ENCODE results near the gene GSTM3.

GSTM3 gene

DNA sequence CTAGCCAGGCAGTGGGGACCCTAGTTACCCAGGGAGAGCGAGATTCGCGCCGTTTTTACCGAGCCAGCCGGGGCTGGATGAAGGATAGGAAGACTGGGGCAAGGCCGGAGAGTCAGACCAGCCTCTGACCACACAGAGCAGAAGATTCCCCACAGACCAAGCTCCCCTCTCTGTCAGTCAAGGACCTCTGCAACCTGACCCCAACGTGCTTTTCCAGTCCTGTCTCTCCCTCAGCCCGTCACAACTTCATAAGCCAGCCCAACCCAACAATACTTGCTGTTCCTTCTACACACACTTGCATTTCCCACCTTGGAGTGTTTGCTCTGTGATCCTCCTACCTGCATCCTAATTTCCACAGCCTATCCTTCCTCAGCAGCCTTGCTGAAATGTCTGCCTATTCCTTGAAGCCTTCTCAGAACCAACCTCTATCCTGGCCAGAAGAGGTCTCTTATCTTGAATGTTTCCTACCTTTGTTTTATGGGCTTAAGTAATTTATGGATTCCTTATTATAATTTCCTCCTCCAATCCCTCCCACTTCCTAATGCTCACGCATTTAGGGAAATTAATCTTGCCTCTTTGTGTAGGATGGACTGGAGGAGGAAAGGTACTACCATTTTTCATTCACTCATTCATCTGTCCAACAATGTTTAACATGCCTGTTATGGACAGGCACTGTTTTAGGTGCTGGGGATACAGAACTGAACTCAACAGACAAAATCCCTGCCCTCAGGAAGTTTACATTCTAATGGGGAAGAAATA lies at the start of gene GSTM3:
Gene GSTM3 (minus strand): TSS at position 424 of the 759 bp plus-strand sequence. CDS start 751 bp downstream, outside the sequence.
- peak; percentile 24 for DNase-seq

DNA sequence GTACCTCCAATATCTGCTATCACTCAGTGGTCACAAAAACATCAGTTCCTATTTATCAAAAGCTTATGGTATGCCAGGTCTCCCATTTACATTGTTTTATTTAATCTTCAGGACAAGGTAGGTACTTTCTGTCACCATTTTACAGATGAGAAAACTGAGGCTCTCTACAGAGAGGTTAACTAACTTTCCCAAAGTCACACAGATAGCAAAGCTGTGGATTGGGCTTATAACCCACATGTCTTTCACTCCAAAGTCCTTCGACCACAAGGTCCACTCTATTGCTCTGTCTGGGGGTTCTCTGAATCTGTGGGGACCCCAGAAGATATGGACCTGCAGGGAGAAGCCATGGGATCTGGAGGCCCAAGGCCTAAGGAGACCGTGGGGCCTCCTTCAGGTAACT lies 49.5 kb upstream of the GSTM3 start:
- no peak for DNase-seq

DNA sequence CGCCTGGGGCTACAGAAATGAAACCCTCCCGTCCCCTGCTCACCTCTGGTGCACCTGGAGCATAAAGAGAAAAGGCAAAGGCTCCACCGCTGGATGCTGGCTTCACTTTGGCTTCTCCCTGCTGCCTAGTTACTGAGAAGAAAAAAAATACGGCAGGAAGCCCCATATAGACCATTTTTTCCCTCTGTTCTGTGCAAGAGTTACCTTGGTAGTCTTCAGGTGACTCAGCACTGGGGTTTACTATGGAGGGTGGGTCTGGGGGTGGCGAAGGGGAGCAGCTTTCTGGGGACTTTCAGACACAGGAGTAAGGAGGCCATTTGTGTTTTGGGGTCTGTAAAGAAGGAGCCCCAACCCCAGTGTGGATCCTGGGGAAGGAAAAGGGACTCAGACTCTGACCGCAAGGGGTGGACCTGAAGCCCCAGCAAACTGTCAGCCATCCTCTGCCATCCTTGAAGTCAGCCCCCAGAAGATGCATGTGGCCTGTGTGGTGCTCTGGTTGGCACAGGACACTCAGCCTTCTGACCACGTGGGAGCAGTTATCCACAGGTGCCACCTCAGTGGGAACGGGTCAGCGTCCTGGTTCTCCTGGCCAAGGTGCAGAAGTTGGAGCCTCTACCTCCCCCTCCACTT lies 48.8 kb upstream of the GSTM3 start:
- no peak for DNase-seq

DNA sequence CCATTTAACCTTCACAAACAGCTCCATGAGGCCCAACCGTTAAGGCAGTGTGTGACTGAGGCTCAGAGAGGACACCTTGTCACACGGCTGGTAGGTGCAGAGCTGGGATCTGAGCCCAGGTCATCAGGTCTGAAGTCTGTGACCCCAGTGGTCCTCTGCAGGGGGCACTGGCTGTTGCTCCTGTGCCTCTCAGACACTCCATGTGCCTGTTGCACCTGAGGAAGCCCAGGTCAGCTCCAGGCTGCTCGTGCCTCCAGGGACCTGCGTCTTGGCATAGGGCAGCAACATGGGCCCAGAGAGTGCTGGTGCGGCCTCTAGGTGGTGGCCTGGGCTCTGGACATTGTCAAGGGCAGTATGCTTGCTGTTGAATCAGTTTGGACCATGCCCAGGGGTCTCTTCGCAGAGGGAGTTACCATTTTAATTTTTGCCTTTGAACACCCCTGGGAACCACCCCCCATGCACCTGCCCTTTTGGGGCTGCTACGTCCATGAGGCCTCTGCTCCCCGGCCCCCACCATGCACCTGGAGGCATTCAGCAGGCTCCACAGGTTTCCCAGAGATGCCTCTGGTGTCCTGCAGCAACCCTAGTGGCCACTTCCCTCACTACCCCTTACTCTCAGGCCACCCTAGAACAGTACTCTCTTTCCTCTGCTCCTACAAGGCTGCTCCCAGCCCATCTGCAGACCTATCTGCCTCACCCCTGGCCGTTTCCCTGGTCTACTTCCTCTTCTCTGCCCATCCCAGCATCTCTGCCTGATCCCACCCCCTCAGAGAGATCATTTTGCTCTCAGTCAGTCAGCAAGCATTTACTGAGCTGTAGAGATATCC lies 48.1 kb upstream of the GSTM3 start:
- no peak for DNase-seq

DNA sequence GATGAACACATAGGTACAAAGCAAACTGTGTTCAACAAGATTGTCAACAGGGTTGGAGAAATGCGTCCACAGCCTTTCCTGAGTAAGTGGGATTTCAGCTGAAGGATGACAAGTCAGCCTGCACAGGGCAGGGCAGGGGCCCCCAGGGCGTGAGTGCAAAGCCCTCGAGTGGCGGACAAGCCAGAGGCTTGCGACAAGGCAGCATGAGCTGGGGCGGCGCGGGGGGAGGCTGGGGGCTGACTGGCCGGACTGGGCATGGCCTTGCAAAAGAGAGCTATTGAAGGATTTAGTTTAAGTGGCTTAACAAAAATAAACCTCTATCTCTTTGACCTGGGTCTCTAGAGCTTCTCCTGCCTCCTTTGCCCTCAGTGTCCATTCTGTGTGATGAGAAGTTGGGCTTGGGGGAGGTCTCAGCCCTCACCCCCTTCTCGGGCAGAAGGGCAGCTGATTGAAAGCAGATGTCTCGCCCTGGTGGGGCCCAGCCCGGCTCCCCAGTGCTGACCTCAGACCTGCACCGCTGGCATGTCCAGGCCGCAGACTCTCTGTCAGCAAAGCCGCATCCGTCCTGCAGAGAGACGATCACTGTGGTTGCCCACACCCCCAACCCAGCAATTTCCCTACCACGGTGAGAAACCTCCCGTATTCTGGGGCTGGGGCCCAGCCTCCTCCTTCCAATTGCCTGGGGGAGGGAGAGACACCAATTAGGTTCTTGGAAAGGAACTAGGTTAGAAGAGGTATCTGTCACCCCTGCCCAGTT lies 47.2 kb upstream of the GSTM3 start:
- DNase-seq, result no peak

- no peak for DNase-seq
Observed at GRCh38 chr1:109787211-109787844, 46.5 kb upstream of the GSTM3 start.

DNA sequence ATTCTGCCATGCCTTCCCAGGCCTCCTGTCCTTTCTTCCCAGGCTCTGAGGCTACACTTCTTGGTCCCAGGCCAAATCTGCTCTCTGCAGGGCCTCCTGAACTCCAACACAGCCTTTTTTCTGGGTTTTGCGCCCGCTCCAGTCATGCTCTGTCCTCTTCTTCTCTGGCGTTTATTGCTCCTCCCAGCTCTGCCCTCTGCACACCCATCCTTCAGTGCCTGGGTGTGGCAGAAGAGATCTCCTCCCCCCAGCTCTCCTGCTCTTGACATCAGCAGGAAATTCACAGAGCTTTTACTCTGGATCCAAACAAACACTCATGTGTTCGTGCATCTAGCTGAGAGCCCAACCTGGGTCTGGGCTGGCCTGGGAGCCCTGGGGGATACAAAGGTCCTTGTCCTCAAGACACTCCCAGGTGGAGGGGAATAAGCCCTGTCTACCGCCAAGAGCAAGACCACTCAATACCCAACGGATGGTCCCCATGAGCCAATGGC lies 45.7 kb upstream of the GSTM3 start:
- DNase-seq, result no peak

DNA sequence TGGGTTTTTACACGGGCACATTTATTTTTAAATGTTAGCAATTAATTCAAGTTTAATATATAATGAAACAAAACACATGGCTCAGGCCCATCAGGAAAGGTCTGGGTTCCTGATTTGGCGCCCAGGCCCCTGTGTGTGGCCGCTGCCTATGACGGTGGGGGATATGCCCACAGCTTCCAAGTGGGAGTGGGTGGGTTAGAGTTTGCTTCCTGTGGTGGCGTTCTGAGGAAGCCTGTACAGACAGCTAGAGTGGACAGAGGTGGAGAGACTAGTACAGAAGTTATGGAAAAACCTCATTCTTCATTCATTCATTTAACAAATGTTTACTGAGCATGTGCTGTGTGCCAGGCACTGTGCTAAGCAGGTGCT lies 45.3 kb upstream of the GSTM3 start:
- no peak for DNase-seq

GRCh38 chr1:109785446-109786111 lies 44.7 kb upstream of the GSTM3 start:
- no peak for DNase-seq

DNA sequence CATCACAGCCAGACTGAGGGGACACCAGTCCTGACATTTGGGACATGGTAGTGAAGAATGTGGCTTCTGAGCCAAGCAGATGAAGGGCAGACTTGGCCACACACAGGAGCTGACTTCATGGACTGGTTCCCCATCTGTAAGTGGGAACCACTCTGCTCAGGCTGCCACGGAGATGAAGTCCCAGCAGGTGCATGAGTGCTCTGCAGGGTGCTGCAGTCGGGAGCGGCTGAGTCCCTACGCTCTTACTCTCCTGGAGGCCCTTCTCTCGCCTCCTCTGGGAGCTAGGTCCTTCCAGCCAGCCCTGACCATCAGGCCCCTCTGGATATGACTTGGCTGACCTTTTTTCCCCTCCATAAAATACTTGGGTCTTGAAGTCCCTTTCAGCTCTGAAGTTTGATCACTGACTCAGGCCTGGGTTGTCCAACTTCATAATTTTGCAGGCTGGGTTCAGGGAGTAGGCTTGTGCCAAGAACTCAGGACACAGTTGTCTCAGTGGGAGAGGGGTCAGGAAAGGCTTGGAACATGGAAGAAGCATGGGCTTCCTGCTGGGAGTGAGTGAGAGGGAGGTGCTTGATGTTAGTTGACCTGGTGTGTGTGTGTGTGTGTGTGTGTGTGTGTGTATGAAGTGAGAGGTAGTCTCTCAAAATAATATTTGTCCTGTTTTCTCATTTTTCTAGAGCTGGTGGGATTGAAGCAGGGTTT lies 43.9 kb upstream of the GSTM3 start:
- no peak for DNase-seq

DNA sequence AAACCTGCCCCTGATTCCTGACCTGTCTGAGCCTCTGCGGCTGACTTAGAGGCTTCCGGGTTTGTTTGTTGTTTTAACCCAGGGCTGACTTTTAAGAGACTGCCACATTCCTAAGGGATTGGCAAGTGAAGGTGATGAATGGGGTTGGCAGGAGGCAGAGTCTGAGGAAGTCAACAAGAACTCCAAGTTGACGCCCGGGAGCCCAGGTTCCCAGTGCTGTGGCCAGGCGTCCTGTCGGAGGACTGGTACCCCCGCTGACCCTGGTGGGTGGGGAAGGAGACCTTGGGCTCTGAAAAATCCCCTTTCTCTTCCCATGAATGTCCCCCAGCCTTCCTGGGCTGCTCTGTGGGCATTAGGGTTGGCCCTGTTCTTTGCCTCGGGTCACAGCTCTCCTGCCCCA lies 42.6 kb upstream of the GSTM3 start:
- DNase-seq, result no peak

DNA sequence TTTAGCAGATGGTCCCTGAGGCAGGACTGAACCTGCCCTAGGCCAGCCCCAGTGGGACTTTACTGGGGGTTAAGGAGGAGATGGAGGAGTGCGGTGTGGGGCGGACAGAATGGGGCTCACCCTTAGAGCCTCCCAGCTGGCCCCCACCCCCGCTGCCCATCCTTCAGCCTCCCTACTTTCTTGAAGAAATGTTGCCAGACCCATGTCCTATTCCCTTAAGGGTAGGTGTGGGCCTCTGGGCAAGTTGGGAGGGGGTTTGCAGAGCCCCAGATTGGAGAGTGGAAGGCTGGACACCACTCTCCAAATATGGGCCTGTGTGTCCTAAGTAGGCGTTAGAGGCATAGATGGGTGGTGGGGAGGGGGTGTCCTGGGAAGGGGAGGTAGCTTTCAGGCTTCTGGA lies 42.1 kb upstream of the GSTM3 start:
- no peak for DNase-seq

DNA sequence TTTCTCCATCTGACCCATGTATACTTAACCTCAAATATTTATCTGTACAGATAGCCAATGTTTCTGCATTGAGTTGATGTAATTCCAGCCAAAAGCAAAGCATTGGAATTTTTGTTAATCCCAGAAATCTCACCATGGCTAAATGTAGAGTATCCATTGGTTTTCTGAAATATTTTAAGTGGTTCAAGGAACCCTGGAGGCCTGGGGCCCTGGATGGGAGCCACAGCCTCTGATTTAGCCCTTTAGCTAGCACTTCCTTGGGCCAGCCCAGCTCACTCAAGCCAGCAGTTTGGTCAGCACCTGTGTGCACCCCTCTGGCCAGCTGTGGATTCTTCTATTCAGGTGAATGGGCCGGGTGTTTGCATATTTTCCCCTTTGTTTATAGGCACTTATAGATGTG lies 41.7 kb upstream of the GSTM3 start:
- no peak for DNase-seq

DNA sequence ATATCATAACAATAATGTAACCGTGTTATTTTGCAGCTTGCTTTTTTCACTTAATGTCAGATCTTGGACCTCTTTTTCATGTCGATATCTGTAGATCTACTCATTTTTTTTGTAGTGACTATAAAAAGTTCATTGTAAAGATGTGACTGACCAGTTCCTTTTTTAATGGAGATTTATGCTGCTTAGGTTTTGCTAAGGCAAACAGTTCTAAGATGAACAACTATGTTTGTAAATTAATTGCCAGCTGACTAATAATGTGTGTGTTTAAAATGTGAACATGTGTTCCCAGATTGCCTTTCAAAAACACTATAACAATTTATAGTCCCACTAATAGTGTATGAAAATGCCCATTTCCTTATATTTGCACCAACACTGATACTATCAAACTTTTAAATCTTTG lies 41.0 kb upstream of the GSTM3 start:
- no peak for DNase-seq

DNA sequence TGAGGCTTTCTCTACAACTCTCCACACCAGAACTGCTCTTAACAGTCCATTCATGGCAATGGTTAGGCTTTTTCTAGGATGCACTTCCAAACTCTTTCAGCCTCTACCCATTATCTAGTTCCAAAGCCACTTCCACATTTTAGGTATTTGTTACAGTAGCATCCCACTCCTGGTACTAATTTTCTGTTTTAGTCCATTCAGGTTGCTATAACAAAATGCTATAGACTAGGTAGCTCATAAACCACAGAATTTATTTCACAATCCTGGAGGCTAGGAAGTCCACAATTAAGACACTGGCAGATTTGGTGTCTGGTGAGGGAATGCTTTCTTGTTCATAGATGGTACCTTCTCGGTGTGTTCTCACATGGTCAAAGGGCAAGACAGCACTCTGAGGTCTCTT lies 40.1 kb upstream of the GSTM3 start:
- no peak for DNase-seq

DNA sequence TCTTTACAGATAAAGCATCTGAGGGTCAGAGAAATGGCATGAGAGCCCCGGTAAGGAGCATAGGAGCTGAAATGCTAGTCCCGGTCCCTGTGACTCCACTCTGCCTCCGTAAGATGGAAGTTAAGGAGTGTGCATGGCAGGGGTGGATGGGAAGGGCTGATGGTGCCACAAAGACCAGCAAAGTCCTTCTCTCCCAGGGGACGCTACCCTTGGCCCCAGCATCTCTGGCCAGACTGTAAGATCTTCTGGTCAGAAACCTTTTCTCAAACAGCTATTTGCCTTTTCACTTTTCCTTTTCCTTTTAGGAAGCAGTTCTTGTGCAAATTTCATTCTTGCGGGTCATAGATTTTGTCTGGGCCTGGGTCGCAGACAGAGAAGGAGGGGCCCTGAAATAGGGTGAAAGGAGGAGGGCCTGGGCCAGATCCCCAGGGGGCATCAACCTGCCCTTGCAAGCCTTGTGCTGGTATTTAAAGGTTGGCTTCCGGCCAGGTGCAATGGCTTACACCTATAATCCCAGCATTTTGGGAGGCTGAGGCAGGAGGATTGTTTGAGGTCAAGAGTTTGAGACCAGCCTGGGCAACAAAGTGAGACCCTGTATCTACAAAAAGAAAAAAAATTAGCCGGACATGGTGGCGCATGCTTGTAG lies 37.3 kb upstream of the GSTM3 start:
- DNase-seq, result no peak

DNA sequence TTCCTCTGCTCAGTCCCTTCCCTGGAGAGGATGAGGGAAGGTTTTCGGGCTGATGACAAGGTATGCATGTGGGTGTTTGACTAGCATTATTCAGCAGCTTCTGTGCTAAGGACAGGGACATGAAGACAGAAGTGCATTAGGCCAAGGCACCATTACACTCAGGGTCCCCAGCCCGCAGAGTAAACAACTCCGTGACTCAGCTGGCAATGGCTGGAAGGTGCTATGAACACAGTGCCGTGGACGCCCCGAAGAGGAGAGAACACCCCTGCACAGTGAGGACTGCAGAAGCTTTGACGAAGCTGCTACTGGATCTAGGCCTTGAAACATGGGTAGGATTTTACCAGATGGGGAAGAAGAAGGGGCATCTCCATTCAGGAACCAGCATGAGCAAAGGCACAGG lies 36.6 kb upstream of the GSTM3 start:
- DNase-seq, result no peak

DNA sequence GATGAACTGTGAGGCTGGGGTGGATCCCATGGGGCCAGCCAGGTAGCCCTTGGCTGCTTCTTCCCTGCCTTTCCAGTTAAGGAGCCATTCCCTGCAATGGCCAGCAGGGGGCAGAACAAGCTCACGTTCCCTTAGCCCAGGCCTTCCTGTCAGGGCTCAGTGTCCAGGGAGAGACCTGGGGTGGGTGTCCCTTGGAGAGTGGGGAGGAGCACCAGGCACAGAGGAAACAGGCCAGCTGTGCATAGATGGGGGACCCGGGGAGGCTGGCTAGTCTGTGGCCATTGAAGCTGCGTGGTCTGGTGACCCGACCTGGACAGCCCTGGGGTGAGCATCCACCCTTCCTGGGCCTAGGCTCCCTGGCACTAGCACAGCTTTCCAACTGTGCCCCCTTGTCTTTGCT lies 36.1 kb upstream of the GSTM3 start:
- peak; percentile 73 for DNase-seq

DNA sequence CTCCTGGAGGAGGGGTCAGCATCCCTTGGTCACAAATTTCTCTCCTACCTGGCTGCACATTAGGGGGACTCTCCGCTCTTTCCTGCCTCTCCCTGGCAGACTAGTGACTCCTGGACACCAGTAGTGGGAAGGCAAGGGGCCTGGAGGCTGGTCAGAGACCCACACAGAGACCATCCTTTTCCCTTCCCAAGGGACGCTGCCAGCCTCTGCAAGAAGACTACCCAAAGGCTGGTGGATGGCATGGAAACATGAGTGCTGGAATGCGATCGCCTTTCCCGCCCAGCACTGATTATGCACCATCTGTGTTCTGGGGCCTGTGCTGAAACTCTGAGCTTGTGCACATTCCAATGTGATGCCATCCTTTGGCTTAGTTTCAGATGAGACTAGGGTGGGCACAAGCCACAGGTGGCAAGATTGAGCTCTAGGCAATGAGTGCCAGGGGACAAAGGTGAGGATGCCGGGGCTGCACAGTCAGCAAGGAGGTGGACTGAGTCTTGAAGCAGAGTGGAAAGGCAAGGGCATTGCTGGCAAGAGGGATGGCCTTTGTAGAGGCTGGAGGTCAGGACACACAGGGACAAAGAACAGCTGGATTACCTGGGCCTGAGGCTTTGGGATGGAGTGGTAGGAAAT lies 35.5 kb upstream of the GSTM3 start:
- no peak for DNase-seq

DNA sequence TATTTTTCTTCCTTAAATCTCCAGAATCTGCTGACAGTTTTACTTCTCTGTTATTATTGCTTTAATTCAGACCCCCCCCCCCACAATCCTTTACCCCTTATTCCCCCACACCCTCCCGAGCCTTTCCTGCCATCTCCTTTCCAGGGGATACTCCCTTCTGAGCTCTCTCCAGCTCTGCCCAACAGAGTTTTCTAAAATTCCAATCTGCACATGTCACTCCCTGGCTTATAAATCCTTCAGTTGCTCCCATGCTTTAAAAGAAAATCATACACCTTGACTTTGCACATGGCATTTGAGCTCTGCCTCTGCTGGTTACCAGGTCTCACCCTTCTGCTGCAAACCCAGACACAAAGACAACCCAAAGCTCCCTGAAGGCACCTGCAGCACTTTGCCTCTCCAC lies 34.6 kb upstream of the GSTM3 start:
- no peak for DNase-seq
